GM18517 (cell line): ENCODE results near the gene EPHA2.
"Not testable (repeated sequence)": the region's sequence is repeated elsewhere in the genome, so short reads cannot be mapped to it uniquely, and the experiment has no call there.

ENCODE experiments used
- ATAC-seq: cut with Tn5 transposase; IDR thresholded peaks from one replicate; pipeline ENCODE4 v1.9.1; 2021; ENCODE audit warnings: mild to moderate bottlenecking, moderate library complexity; ENCODE audit not compliant: unreplicated experiment

Gene EPHA2

GRCh38 chr1:16155537-16156410 is at the start of gene EPHA2:
EPHA2 (minus strand) TSS chr1:16156069; CDS start chr1:16155932, 137 bp downstream.
- no peak for ATAC-seq

- no peak for ATAC-seq
Measured at GRCh38 chr1:16205334-16205671, 49.4 kb upstream of the EPHA2 start.

GRCh38 chr1:16204634-16205333 is 48.9 kb upstream of the EPHA2 start:
- no peak for ATAC-seq

DNA sequence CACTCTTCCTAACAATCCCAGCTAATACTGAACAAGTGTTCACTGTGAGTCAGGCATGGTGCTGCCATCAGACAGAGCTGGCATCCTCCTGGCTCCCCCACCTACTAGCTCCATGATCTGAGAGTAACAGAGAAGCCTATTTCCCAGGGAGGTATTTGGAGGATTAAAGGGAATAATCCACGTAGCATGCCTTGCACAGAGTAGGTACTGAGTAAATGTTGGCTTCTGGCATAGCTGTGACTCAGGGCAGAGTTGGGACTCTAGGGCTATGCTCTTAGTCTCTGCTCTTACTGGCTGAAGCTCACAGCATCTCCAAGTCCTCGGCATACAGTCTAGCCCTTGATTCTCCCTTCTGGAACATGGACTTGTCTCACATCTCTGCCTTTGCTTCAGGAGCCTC is 48.3 kb upstream of the EPHA2 start:
- ATAC-seq = no peak

GRCh38 chr1:16203550-16203949 is 47.7 kb upstream of the EPHA2 start:
- ATAC-seq = no peak

DNA sequence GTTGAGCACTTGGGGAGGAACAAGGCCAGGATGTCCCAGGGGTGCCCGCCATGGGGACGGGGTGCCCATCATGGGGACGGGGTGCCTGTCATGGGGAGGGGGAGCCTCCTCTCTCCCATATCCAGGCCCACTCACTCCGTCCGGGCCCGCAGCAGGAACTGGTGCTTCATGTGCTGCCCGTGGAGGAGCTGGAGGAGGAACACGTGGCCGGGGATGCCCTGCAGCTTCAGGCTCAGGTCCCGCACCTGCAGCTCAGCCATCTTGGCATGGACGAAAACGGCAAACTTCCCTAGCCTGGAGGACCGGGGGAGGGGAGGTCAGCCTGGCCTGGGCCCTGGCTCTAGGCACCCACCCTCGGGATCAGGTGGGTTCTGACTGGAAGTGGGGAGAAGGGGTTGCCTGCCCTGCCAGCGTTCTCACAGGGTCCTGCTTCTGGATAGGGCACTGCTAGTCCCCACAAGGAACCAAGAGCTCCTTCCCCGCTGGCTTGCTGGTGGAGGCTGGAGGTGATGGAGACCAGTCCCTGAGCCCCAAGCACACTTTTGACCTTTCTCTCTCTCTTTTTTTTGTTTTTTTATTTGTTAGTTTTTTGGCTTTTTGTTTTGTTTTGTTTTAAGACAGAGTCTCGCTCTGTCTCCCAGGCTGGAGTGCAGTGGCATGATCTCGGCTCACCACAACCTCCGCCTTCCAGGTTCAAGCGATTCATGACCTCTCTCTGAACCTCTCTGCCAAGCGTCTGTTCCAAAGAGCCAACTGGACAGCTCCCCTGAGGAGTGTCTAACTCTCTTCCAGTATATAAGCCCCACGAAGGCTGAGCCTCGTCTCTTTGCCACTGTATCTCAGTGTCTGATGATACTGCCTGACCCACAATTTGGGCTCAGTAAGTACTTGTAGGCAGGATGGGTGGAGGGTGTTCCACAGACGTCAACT is 46.7 kb upstream of the EPHA2 start:
- ATAC-seq = no peak

DNA sequence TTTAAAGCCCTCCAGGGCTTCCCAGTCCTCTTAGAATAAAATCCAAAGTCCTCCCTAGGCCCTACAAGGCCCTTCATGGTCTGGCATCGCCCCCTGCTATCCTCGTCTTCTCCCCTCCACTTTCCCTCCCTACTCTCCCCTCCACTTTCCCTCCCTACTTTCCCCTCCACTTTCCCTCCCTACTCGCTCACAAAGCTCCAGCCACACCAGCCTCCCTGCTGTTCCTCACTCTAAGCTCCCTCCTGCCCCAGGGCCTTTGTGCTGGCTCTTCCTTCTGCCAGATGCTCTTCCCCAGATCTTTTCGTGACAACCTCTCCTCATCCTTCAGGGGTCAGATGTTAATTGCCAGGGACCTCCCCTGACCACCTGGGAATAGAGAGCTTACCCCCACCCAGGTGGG is 43.8 kb upstream of the EPHA2 start:
- no peak for ATAC-seq

DNA sequence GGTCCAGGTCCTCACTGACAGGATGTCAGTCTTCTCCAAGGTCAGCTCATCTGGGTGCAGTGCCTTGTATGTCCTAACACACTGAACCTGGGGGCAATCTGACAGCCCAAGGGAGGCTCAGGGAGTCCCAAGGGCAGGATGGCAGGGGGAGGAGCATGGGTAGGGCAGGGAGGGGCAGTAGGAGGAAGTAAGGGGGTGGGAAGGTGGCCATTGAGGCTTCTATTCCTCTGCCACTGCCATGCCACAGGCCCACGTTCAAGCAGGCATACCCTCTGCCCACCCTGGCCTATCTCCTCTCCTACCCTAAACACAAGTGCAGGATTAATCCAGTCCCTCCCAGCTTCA is 43.3 kb upstream of the EPHA2 start:
- no peak for ATAC-seq

- no peak for ATAC-seq
Measured at GRCh38 chr1:16198444-16199156, 42.7 kb upstream of the EPHA2 start.

DNA sequence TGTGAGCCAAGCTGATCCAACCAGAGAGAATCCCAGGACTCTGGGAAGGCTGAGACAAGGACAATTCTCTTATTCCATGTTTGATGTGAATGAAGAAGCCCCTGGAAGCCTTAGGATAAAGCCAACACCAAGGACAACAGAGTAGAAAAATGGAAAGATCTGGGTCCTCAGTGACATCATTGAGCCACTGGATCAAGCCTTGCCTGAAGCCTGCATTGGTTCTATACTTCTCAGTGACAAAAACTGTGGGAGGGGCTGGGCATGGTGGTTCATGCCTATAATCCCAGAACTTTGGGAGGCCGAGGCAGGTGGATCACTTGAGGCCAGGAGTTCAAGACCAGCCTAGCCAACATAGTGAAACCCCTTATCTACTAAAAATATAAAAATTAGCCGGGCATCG is 41.0 kb upstream of the EPHA2 start:
- no peak for ATAC-seq

DNA sequence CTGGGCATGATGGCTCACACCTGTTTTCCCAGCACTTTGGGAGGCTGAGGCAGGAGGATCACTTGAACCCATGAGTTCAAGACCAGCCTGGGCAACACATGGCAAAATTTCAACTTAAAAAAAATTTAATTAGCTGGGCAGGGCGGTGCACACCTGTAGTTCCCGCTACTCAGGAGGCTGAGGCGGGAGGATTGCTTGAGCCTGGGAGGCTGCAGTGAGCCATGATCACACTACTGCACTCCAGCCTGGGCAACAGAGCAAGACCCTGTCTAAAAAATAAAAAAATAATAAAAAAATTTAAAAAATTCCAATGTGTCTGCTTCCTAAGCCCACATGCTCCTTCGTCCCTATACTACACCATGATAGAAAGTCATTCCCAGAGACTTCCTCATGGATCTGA is 40.3 kb upstream of the EPHA2 start:
- ATAC-seq = not testable (repeated sequence)

DNA sequence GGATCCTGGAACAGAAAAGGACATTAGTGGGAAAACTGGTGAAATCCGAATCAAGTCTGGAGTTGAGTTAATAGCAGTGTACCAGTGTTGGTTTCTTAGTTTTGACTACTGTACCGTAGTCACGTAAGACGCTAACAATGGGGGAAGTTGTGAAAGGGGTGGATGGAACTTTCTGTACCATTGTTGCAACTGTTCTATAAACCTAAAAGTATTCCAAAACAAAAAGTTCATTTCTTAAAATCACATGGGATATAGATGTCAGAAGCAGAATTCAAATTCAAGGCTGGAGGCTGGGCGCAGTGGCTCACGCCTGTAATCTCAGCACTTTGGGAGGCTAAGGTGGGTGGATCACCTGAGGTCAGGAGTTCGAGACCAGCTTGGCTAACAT is 39.6 kb upstream of the EPHA2 start:
- ATAC-seq = no peak

DNA sequence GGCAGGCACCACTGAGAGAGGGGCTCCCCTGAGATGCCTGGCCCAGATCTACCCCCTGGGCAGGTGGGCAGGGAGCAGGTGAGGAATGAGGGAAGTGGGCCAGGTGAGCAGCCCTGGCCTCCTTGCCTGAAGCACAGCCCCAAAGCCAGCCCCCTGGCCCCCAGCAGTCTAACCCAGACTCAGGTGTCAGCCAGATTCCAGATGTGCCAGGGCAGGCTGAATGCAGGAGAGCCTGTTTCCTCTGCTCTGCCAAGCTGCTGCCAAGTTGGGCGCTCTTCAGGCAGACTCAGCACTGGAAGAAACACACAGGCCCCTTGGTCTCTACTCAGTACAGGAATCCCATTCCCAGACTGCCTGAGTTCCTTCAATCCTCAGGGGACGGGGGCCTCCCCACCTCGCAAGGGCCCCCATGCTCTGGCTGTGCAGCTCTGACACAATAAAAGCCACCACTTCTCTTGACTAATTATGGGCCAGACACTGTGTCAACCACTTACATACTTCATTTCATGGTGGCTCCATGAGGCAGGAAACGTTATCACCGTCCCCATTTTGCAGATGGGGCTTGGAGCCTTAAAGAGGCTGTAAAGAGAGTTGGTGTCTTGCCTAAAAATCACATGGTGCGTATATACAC is 36.2 kb upstream of the EPHA2 start:
- no peak for ATAC-seq

GRCh38 chr1:16191309-16191708 is 35.4 kb upstream of the EPHA2 start:
- ATAC-seq = no peak

- no peak for ATAC-seq
Measured at GRCh38 chr1:16189921-16190621, 34.2 kb upstream of the EPHA2 start.

DNA sequence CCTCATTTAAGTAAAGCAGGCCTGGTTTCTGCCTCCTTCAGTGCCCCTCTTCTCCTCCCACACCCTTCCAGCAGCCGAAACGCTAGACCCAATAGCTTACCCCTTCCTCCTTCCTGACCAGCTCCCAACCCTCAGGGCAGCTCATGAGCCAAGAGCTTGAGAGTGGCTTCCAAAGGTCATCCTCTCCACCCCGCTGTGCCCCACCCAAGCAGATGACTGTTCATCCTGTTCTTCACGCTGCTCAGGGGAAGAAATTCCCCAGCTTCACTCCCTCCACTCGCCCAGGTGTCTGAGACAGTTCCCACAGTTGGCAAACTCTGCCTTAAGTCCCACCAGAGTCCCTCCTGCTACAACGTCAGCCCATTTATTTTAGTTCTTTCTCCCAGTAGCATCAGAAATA is 33.1 kb upstream of the EPHA2 start:
- no peak for ATAC-seq

GRCh38 chr1:16187748-16188401 is 32.0 kb upstream of the EPHA2 start:
- no peak for ATAC-seq

GRCh38 chr1:16186655-16187235 is 30.9 kb upstream of the EPHA2 start:
- no peak for ATAC-seq
